Type B pancreatic cell (in vitro differentiated cells): ENCODE data around the gene FLNB. TPM values are rescaled to one million over a fixed set of nuclear protein-coding genes. Genes with fewer than 3 reads are reported as not detected.

Source experiments
- DNase-seq: peaks from one replicate; pipeline ENCODE4 v3.0.0; 2021; ENCODE audit warnings: mixed read lengths; ENCODE audit not compliant: unreplicated experiment; ENCODE audit errors: extremely low spot score
- H3K27ac Mint-ChIP-seq: 2 replicates; pipeline ENCODE4 v1.8.0; 2021; ENCODE audit warnings: mild to moderate bottlenecking, mixed read lengths
- H3K27me3 Mint-ChIP-seq: 2 replicates; pipeline ENCODE4 v1.8.0; 2021; ENCODE audit warnings: mixed read lengths
- H3K36me3 Mint-ChIP-seq: 2 replicates; pipeline ENCODE4 v1.8.0; 2021; ENCODE audit warnings: mixed read lengths
- H3K4me1 Mint-ChIP-seq: one replicate; pipeline ENCODE4 v1.8.0; 2021; ENCODE audit warnings: mixed read lengths; ENCODE audit not compliant: unreplicated experiment
- H3K4me3 Mint-ChIP-seq: 2 replicates; pipeline ENCODE4 v1.8.0; 2021; ENCODE audit warnings: mild to moderate bottlenecking, mixed read lengths
- H3K9me3 Mint-ChIP-seq: 2 replicates; pipeline ENCODE4 v1.8.0; 2021; ENCODE audit warnings: mixed read lengths
- total RNA-seq: library from RNA; stranded (reverse); gene quantifications from 2 replicates; pipeline ENCODE4 v1.2.1, GENCODE V29; 2021; ENCODE audit warnings: low replicate concordance
- TF ChIP-seq, protein P1 (sequence below): fragments of 200-600 bp; sonication (generic); conservative IDR thresholded peaks from 2 replicates; pipeline ENCODE4 v1.5.0; 2021; ENCODE audit warnings: antibody characterized with exemption, mild to moderate bottlenecking

FLNB gene
- total RNA-seq, 1 donor from 2014 or later = 204 TPM

DNA sequence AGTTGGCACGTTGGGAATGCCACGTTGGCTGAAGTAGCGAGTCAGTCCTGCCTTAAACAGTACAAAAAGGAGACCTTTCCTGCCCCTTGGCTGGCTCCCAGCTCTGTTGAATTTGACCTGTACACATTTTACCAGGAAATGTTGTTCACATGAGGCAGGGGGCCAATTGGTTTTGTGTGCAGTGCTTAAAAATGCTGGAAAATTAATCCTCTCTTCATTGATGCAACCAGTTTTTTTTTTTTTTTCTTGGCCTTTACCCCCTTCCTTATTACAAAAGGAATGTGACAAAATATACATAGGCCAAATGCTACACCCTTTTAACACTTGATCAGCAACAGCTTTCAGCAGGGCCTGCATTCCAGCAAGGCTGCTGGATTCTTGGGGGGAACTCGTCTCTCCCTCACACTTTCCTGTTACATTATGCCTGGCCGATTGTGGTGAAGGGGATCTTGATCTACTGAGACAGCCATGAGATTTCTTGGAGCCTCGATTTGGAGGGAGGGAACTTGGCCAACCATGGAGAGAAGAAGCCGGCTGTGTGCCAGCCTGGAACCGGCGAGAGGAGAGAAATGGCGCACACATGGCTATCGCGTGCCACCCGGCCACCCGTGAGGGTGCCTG is 109.4 kb downstream of the FLNB start:
- Mint-ChIP-seq H3K36me3 (peaks cover 44% of the 10 kb centered on the region), H3K4me3 (no peak overlapping the region), H3K4me1 (peaks cover 13% of the 10 kb centered on the region), H3K27ac (peak overlapping the region; percentile 7), H3K9me3 (no peaks in the 10 kb centered on the region), H3K27me3 (no peaks in the 10 kb centered on the region)
- TF ChIP-seq, protein P1, sequence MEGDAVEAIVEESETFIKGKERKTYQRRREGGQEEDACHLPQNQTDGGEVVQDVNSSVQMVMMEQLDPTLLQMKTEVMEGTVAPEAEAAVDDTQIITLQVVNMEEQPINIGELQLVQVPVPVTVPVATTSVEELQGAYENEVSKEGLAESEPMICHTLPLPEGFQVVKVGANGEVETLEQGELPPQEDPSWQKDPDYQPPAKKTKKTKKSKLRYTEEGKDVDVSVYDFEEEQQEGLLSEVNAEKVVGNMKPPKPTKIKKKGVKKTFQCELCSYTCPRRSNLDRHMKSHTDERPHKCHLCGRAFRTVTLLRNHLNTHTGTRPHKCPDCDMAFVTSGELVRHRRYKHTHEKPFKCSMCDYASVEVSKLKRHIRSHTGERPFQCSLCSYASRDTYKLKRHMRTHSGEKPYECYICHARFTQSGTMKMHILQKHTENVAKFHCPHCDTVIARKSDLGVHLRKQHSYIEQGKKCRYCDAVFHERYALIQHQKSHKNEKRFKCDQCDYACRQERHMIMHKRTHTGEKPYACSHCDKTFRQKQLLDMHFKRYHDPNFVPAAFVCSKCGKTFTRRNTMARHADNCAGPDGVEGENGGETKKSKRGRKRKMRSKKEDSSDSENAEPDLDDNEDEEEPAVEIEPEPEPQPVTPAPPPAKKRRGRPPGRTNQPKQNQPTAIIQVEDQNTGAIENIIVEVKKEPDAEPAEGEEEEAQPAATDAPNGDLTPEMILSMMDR = no peak
- no peak for DNase-seq

GRCh38 chr3:58119186-58119585 is 111.0 kb downstream of the FLNB start:
- H3K4me1 Mint-ChIP-seq = peaks cover 13% of the 10 kb centered on the region
- H3K4me3 Mint-ChIP-seq = no peak overlapping the region
- DNase-seq = no peak
- no peak overlapping the region for H3K27ac Mint-ChIP-seq
- peaks cover 34% of the 10 kb centered on the region for H3K36me3 Mint-ChIP-seq
- TF ChIP-seq, protein P1 = no peak
- H3K9me3 Mint-ChIP-seq = no peaks in the 10 kb centered on the region
- no peaks in the 10 kb centered on the region for H3K27me3 Mint-ChIP-seq

GRCh38 chr3:58120075-58120812 is 112.0 kb downstream of the FLNB start:
- Mint-ChIP-seq H3K36me3 (peaks cover 31% of the 10 kb centered on the region), H3K27ac (no peak overlapping the region)

DNA sequence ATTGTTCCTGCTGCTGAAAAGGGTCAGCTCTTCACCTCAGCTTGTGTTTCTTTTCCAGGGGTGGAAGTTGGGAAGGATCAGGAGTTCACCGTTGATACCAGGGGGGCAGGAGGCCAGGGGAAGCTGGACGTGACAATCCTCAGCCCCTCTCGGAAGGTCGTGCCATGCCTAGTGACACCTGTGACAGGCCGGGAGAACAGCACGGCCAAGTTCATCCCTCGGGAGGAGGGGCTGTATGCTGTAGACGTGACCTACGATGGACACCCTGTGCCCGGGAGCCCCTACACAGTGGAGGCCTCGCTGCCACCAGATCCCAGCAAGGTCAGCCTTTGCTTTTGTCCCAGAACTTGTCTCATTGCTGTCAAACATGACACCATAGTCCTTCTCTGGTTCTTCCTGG is 113.0 kb downstream of the FLNB start:
- TF ChIP-seq, protein P1 = no peak
- DNase-seq = no peak
- Mint-ChIP-seq H3K36me3 (peaks cover 35% of the 10 kb centered on the region), H3K27ac (no peak overlapping the region), H3K4me1 (peaks cover 13% of the 10 kb centered on the region), H3K27me3 (no peaks in the 10 kb centered on the region), H3K4me3 (no peak overlapping the region), H3K9me3 (no peaks in the 10 kb centered on the region)

More at GRCh38 chr3:58120075-58120812, 112.0 kb downstream of the FLNB start:
- TF ChIP-seq, protein P1 = no peak
- peaks cover 13% of the 10 kb centered on the region for H3K4me1 Mint-ChIP-seq
- no peaks in the 10 kb centered on the region for H3K27me3 Mint-ChIP-seq
- H3K4me3 Mint-ChIP-seq = no peak overlapping the region
- no peaks in the 10 kb centered on the region for H3K9me3 Mint-ChIP-seq
- DNase-seq = no peak

DNA sequence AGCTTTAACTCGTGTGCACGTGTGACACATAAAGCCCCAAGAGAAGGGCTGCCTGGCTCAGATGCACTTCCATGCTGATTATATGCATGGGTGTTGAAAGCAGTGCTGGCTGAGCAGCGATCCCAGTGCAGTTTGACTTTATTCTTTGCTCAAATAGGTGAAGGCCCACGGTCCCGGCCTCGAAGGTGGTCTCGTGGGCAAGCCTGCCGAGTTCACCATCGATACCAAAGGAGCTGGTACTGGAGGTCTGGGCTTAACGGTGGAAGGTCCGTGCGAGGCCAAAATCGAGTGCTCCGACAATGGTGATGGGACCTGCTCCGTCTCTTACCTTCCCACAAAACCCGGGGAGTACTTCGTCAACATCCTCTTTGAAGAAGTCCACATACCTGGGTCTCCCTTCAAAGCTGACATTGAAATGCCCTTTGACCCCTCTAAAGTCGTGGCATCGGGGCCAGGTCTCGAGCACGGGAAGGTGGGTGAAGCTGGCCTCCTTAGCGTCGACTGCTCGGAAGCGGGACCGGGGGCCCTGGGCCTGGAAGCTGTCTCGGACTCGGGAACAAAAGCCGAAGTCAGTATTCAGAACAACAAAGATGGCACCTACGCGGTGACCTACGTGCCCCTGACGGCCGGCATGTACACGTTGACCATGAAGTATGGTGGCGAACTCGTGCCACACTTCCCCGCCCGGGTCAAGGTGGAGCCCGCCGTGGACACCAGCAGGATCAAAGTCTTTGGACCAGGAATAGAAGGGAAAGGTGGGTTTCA is 114.9 kb downstream of the FLNB start:
- Mint-ChIP-seq H3K27ac (no peak overlapping the region), H3K9me3 (no peaks in the 10 kb centered on the region), H3K36me3 (peaks cover 47% of the 10 kb centered on the region), H3K27me3 (no peaks in the 10 kb centered on the region), H3K4me3 (no peak overlapping the region), H3K4me1 (no peaks in the 10 kb centered on the region)
- DNase-seq = no peak
- TF ChIP-seq, protein P1 = no peak
